GM23338 (cell line): ENCODE measurements around the gene ERH. TPM values are rescaled to one million over a fixed set of nuclear protein-coding genes. Genes with fewer than 3 reads are reported as not detected.

Experiments
- ATAC-seq: fragments of 200-7000 bp; cut with Tn5 transposase; 3 replicates; pipeline ENCODE4 v1.9.1; 2020
- DNase-seq: peaks from one replicate; pipeline ENCODE4 v3.0.0-alpha.2; 2015; ENCODE audit warnings: low spot score
- H2AFZ ChIP-seq: fragments of 200-600 bp; sonication (generic); 2 replicates; pipeline ENCODE4 v1.8.0; 2016; ENCODE audit warnings: antibody characterized with exemption, mild to moderate bottlenecking, moderate library complexity
- H3F3A ChIP-seq: fragments of 200-600 bp; sonication (generic); replicated peaks from 2 replicates; pipeline ENCODE4 v1.8.0; 2017; ENCODE audit warnings: antibody characterized with exemption, mixed run types, low read depth
- H3K27ac ChIP-seq: fragments of 200-600 bp; sonication (generic); 2 replicates; pipeline ENCODE4 v1.6.1; 2016; ENCODE audit warnings: low read depth
- H3K27me3 ChIP-seq: fragments of 200-600 bp; sonication (generic); 2 replicates; pipeline ENCODE4 v1.8.0; 2016; ENCODE audit warnings: mild to moderate bottlenecking, mixed run types, moderate library complexity; ENCODE audit not compliant: insufficient read depth
- H3K36me3 ChIP-seq: fragments of 200-600 bp; sonication (generic); 2 replicates; pipeline ENCODE4 v1.8.0; 2016; ENCODE audit warnings: mild to moderate bottlenecking; ENCODE audit not compliant: insufficient read depth
- H3K4me1 ChIP-seq: fragments of 200-600 bp; sonication (generic); 2 replicates; pipeline ENCODE4 v1.8.0; 2016; ENCODE audit warnings: mild to moderate bottlenecking, moderate library complexity; ENCODE audit not compliant: insufficient read depth
- H3K4me2 ChIP-seq: fragments of 200-600 bp; sonication (generic); 2 replicates; pipeline ENCODE4 v1.7.1; 2017; ENCODE audit warnings: mixed run types
- H3K4me3 ChIP-seq: fragments of 200-600 bp; sonication (generic); 2 replicates; pipeline ENCODE4 v1.6.1; 2016; ENCODE audit warnings: mixed run types
- H3K79me2 ChIP-seq: fragments of 200-600 bp; sonication (generic); replicated peaks from 2 replicates; pipeline ENCODE4 v1.8.0; 2017; ENCODE audit warnings: mild to moderate bottlenecking; ENCODE audit not compliant: insufficient read depth
- H3K9me2 ChIP-seq: fragments of 200-600 bp; sonication (generic); 2 replicates; pipeline ENCODE4 v1.8.0; 2017; ENCODE audit not compliant: insufficient read depth
- H4K20me1 ChIP-seq: fragments of 200-600 bp; sonication (generic); replicated peaks from 2 replicates; pipeline ENCODE4 v1.8.0; 2017; ENCODE audit warnings: mild to moderate bottlenecking; ENCODE audit not compliant: insufficient read depth
- H3K27ac Mint-ChIP-seq: 2 replicates; pipeline ENCODE4 v1.8.0; 2020; ENCODE audit warnings: inconsistent platforms, mild to moderate bottlenecking, moderate library complexity, mixed read lengths
- H3K27me3 Mint-ChIP-seq: 3 replicates; pipeline ENCODE4 v1.8.0; 2022; ENCODE audit warnings: low read depth, mild to moderate bottlenecking, moderate library complexity, mixed read lengths, inconsistent platforms; ENCODE audit not compliant: insufficient read depth, poor library complexity
- H3K36me3 Mint-ChIP-seq: 3 replicates; pipeline ENCODE4 v1.8.0; 2021; ENCODE audit warnings: low read depth, mild to moderate bottlenecking, inconsistent platforms, moderate library complexity, mixed read lengths
- H3K4me1 Mint-ChIP-seq: 3 replicates; pipeline ENCODE4 v1.8.0; 2020; ENCODE audit warnings: mild to moderate bottlenecking, inconsistent platforms, mixed read lengths
- H3K4me3 Mint-ChIP-seq: 3 replicates; pipeline ENCODE4 v1.8.0; 2021; ENCODE audit warnings: moderate library complexity, mild to moderate bottlenecking, inconsistent platforms, mixed read lengths
- H3K9me3 Mint-ChIP-seq: 3 replicates; pipeline ENCODE4 v1.8.0; 2020; ENCODE audit warnings: moderate library complexity, mild to moderate bottlenecking, inconsistent platforms, mixed read lengths
- CREB1 ChIP-seq: fragments of 250-450 bp; sonication (Bioruptor Pico); IDR thresholded peaks from 2 replicates; pipeline ENCODE4 v1.5.0; 2020; ENCODE audit warnings: low read depth, mild to moderate bottlenecking, moderate library complexity
- ETS1 ChIP-seq: IDR thresholded peaks from 2 replicates; pipeline ENCODE4 v1.6.1; 2016; ENCODE audit warnings: antibody characterized with exemption
- EZH2 ChIP-seq: fragments of 200-600 bp; sonication (generic); IDR thresholded peaks from one replicate; pipeline ENCODE4 v1.8.0; 2017; ENCODE audit warnings: antibody characterized with exemption, mild to moderate bottlenecking, low read depth; ENCODE audit not compliant: unreplicated experiment
- EZH2phosphoT487 ChIP-seq: fragments of 200-600 bp; sonication (generic); IDR thresholded peaks from one replicate; pipeline ENCODE4 v1.8.1; 2018; ENCODE audit warnings: antibody characterized with exemption; ENCODE audit not compliant: unreplicated experiment
- POLR2AphosphoS5 ChIP-seq: IDR thresholded peaks from 2 replicates; pipeline ENCODE4 v1.6.1; 2016; ENCODE audit warnings: antibody characterized with exemption, low read depth
- STAT1 ChIP-seq: IDR thresholded peaks from one replicate; pipeline ENCODE4 v1.6.1; 2016; ENCODE audit warnings: antibody characterized with exemption; ENCODE audit not compliant: unreplicated experiment
- ZNF462 ChIP-seq: fragments of 250-450 bp; sonication (Bioruptor Pico); IDR thresholded peaks from 2 replicates; pipeline ENCODE4 v1.5.0; 2020; ENCODE audit warnings: mild to moderate bottlenecking, moderate library complexity
- polyA plus RNA-seq: library from polyadenylated mRNA; unstranded; fragments of >200 nt; fragmentation: Nextera tagmentation; extraction: Ambion mirVana; gene quantifications from 2 replicates; pipeline ENCODE4 v1.2.1, GENCODE V29; 2016
- total RNA-seq: library from RNA; depleted of rRNA; stranded (reverse); fragments of >200 nt; shearing (Covaris generic); gene quantifications from 2 replicates; pipeline ENCODE4 v1.2.3, GENCODE V29; 2014

The ERH gene
- total and polyA plus RNA-seq, 2 experiments from 2014 or later: 188 to 545 TPM

- TF ChIP-seq ZNF462 (CRISPR knock-in tag) (no peak), ETS1 (no peak), EZH2phosphoT487 (no peak), CREB1 (CRISPR knock-in tag) (no peak), EZH2 (no peak)
Measured at GRCh38 chr14:69351911-69352310, 46.2 kb downstream of the ERH start (continued).

- Mint-ChIP-seq H3K27ac (no peak overlapping the region), H3K27me3 (peaks cover 11% of the 10 kb centered on the region), H3K4me1 (peaks cover 26% of the 10 kb centered on the region), H3K4me3 (no peak overlapping the region), H3K36me3 (no peaks in the 10 kb centered on the region), H3K9me3 (no peaks in the 10 kb centered on the region; the same call in 2 of the 3 replicates)
- DNase-seq (no peak), ATAC-seq (no peak)
- H3K4me2 ChIP-seq: no peak overlapping the region
- H2AFZ ChIP-seq: no peak overlapping the region
- no peaks in the 10 kb centered on the region for H3F3A ChIP-seq
- H3K79me2 ChIP-seq: no peaks in the 10 kb centered on the region
- H3K36me3 ChIP-seq: no peaks in the 10 kb centered on the region
- no peaks in the 10 kb centered on the region for H4K20me1 ChIP-seq
- no peaks in the 10 kb centered on the region for H3K9me2 ChIP-seq
- no peak overlapping the region for H3K27ac ChIP-seq
- H3K4me3 ChIP-seq: no peak overlapping the region
- peaks cover 3% of the 10 kb centered on the region; the same call in 1 of the 2 replicates for H3K4me1 ChIP-seq
- no peaks in the 10 kb centered on the region for H3K27me3 ChIP-seq
- TF ChIP-seq ZNF462 (CRISPR knock-in tag) (no peak), POLR2AphosphoS5 (no peak), STAT1 (no peak), EZH2phosphoT487 (no peak)
Measured at GRCh38 chr14:69351385-69351784, 46.7 kb downstream of the ERH start.
